Stimulated activated CD4-positive, alpha-beta T cell treated with anti-CD3 and anti-CD28 coated beads, Interleukin-12 subunit alpha, Interleukin-12 subunit beta, amount 100 ng/mL, for 4 hours (primary cell): Measurements from ENCODE around the gene RBM43.
A peak's percentile ranks its signal among the peaks of the same experiment; 100 is the strongest.
"Not testable (repeated sequence)": the region's sequence is repeated elsewhere in the genome, so short reads cannot be mapped to it uniquely, and the experiment has no call there.

Experiments used
- DNase-seq: peaks from one replicate; pipeline ENCODE4 v3.0.0-alpha.2; 2020

The RBM43 gene

GRCh38 chr2:151261231-151261976, at the start of gene RBM43:
Gene RBM43 (minus strand): TSS chr2:151261863. CDS start chr2:151261727, 136 bp downstream.
- peak; percentile 58 for DNase-seq

DNA sequence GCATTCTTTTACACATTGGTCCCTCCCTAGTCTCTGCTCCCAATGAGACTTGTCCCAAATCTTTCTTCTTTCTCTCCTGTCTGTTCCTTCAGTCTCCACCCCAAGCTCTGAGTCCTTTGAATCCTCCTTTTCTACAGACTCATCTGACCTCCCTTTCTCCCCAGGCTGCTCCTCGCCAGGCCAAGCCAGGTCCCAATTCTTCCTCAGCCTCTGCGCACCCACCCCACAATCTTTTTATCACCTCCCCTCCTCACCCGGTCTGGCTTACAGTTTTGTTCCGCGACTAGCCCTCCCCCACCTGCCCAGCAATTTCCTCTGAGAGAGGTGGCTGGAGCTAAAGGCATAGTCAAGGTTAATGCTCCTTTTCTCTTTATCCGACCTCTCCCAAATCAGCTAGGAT, 48.6 kb upstream of the RBM43 start:
- not testable (repeated sequence) for DNase-seq

DNA sequence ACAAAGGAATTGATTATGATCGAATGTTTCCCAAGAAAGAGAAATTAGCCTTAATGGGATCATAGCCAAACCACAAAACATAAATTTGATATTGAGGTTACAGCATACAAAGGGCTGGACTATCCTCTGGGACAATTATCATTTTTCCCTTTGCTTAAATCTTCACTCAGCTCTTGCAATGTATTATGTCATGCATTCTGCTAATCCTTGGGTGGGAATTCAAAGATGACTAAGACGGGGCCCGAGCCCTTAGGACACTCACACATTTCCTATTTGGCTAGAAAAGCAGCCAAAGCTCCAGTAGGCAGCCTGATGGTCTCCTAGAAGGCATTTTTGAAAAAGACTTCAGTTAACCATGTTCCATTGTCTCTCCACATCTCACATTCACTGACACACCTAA, 45.0 kb upstream of the RBM43 start:
- no peak for DNase-seq

DNA sequence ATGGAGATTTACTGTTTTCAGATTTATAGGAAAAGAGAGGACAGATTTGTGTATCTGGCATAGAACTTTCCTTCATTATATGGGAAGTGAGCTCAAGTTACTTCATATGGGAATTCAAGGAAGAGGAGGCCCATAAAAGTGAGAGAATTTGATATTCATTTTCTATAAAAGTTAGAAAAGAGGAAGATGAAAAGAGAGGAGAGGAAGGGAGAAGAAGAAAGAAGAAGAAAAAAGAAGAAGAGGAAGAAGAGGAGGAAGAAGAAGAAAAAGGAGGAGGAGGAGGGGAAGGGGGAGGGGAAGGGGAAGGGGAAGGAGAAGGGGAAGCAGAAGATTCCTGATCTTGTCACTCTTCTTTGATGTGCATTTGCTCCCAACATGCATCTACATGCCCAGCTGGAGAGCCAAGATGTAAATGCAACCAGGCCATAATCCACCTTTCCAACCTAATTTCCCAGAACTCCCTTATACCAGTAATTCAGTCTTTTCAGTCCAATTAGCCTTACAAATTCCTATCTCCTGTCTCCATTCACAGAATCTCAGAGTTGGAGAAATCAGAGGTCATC, 43.5 kb upstream of the RBM43 start:
- no peak for DNase-seq

DNA sequence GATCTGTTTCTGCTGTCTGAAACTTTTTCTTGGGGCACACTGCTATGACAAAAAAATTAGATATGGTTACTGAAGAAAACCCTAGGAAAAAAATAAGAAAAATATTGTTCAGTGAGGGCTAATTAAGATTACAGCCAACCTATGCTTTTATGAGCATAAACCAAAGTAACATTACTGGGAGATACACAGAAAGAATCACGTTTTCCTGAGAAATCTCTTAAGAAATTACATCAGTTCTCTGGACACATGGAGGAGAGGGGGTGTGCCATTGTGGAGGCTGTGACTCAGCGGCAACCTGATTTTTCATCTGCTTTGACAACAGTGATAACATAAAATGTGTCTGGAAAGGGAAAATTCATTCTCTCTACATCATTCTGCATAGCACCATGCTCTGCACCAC, 41.2 kb upstream of the RBM43 start:
- no peak for DNase-seq

DNA sequence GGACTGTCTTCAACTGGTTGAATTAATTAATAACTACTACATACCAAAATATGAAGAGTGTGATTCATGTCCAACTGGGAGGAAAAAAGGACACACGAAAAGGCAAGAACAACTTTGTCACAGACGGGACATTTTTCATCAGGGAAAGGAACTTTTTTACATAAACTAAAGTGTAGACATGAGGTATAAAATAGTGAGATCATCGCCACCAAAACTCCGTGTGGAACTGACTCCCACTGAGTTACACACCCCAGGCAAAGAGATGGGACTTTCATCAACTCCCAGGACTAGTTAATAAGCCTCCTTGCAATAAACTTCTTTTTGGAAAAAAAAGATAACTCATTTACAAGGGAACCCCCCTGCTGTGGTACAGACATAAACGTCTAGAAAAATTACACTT, 40.7 kb upstream of the RBM43 start:
- DNase-seq, result no peak

- DNase-seq, result no peak
Observed at GRCh38 chr2:151299920-151300539, 38.4 kb upstream of the RBM43 start.

DNA sequence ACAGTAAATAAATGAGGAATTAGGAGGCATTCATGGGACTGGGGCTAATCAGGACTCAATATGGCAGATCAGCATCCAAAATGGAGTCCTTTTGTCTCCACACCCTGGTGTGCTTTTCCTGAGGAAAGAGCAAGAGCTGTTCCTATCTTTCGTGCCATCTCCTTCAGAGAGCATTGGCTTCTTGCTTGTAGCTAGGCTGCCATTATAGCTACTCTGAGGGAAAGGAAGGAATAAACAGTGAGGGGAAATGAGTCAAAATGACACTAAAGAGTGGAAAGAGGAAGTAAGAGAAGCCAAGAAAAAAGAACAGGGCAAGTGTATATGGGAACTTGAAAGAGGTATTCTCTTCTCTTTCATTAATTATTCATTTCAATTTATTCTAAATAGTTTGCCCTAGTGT, 36.2 kb upstream of the RBM43 start:
- no peak for DNase-seq

- DNase-seq, result not testable (repeated sequence)
Observed at GRCh38 chr2:151295926-151296325, 34.3 kb upstream of the RBM43 start.

DNA sequence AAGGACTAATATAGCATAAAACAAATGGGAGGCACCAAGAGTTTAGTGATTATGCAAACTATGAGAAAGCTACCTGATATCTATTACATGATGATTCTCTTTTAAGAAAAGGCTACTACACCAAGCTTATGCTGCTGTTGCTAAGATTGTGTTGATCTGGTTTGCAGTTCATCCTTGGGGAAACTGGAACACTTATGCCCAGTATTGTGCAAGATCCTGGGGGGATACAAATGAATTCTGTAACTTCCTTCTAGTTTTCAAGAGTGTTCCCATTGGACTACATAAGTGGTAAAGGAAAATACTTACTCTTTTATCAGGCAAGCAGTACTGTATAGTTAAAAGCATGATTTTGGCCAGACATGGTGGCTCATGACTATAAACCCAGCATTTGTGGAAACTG, 30.9 kb upstream of the RBM43 start:
- DNase-seq, result no peak

GRCh38 chr2:151292141-151292540, 30.5 kb upstream of the RBM43 start:
- DNase-seq, result no peak

DNA sequence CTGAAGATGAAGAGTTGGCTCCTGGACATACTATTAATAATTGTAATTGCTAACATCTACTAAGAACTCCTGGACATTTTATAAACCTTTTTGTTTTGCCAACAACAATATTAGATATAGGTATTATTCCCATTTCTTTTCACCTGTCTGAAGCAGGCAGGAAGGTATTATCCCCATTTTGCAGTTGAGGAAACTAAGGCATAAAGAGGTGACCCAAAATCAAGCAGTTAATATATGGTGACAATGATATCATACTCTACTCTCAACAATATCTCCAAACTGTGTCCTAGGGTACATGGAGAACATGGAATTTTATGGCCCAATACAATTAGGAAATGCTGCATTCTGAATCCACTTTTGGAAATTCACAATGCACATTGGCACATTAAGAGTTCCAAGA, 29.6 kb upstream of the RBM43 start:
- no peak for DNase-seq

GRCh38 chr2:151289972-151290866, 28.6 kb upstream of the RBM43 start:
- peak; percentile 5 for DNase-seq

- no peak for DNase-seq
Observed at GRCh38 chr2:151287513-151288250, 26.0 kb upstream of the RBM43 start.

GRCh38 chr2:151282401-151282800, 20.7 kb upstream of the RBM43 start:
- DNase-seq, result no peak

- DNase-seq, result no peak
Observed at GRCh38 chr2:151280271-151280670, 18.6 kb upstream of the RBM43 start.

DNA sequence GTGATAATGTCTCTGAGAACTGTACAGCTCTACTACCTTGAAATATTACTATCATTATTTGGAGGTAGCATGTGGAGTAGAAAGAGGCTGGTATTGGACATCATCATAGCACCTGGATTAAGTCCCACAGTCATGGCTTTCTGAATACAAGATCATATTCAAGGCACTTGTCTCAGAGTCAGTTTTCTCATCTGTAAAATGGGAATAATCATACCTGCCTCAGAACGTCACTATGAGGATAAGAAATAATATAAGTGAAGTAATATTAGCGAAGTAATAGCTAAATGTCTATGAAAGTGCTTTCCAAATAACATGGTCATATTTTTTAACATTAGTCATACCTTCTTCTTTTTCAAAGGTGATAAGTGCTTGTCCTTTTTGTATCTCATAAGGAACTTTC, 16.8 kb upstream of the RBM43 start:
- DNase-seq, result no peak

GRCh38 chr2:151277067-151277466, 15.4 kb upstream of the RBM43 start:
- no peak for DNase-seq

DNA sequence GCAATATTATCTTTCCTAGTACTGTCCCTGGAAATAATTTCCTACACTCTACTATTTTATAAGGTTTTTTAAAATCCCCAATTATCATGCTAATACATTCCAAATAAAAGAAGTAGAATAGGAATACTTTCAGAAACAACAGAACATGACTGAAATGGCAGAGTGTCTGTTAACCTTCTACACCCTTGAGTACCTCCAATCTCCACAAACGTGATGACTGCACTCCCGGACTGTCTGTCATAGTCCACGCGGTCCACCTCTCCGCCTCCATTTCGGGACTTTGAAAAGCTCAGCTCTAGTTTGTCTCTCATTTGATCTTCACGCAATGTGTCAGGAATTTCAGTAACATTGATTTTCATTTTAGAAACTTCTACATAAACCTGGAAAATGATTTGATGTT, 13.6 kb upstream of the RBM43 start:
- no peak for DNase-seq

- DNase-seq, result no peak
Observed at GRCh38 chr2:151271824-151272223, 10.2 kb upstream of the RBM43 start.

GRCh38 chr2:151269798-151270568, 8.3 kb upstream of the RBM43 start:
- no peak for DNase-seq

DNA sequence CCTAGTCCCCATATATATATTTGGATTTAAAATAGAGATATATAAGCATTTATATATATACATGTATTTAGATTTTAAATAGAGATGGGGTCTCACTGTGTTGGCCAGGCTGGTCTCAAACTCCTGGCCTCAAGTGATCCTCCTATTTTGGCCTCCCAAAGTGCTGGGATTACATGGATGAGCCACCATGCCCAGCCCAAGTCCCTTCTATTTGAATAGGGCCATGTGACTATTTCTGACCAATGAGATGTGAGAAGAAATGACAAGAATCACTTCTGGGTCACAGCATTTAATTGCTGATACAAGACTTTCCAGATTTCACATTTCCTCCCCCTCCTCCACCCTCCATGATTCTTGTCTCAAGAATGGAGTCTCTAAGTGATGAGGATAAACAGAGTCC, 6.4 kb upstream of the RBM43 start:
- no peak for DNase-seq
